HG02678 (cell line): ENCODE measurements around the gene PEX10.
A peak's percentile ranks its signal among the peaks of the same experiment; 100 is the strongest.
"Not testable (repeated sequence)": the region's sequence is repeated elsewhere in the genome, so short reads cannot be mapped to it uniquely, and the experiment has no call there.

Experiments used
- ATAC-seq: cut with Tn5 transposase; IDR thresholded peaks from one replicate; pipeline ENCODE4 v1.9.1; 2021; ENCODE audit warnings: mild to moderate bottlenecking, moderate library complexity; ENCODE audit not compliant: unreplicated experiment

PEX10 gene

GRCh38 chr1:2412395-2412772 lies at the start of gene PEX10:
Gene PEX10, minus strand, starts transcription at chr1:2412564. Its CDS starts 62 bp downstream, at chr1:2412502.
- peak; percentile 81 for ATAC-seq

DNA sequence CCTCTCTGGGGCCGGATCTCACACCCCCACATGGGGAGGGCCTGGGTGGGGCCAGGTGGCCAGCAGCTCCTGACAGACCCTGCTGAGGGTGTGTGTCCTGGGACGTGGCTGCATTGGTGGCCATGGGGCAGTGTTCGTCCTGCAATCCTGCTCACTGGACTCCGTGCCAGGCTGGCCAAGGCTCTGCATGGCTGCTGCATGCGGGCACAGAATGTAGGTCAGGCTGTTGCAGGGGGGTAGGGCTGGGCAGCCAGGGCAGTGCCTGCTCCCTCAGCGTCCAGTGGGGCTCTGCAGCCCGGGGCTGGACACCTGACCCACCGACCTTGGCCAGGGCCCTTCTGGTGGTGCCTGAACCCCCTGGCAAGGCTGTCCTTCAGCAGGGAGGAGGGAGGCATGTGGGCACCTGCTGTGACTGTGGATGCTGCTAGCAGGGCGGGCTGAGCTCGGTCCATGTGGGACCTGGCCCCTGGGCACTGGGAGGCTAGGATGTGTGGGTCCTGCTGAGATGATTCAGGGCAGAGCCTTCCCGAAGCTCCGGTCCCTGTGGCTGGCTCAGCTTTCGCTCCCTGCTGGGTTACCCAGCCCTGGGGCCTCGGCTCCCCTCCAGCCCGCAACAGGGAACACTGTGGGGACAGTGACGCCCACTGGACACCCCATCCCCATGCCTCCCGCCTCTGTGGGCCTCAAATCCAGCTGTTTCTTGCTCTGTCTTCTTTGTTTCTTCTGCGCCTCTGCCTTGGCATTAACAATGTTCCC lies 48.8 kb upstream of the PEX10 start:
- no peak for ATAC-seq

DNA sequence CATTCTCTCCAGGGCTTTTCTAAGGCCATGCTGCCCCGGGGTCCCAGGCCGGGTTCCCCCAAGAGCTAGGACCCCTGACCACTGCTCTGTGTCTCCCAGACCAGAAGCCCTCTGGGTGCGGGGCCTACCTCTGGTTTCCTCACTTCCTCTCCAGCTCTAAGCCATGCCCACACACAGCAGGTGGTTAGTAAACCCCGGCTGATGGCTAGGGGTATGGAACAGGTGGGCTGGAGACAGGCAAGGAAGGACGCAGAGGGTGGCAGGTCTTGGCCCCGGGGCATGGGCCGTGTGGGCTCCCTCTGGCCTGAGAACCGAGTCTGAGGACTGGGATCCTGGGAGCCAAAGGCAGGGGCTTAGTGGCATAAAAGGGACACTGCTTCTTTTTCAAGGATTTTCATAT lies 47.8 kb upstream of the PEX10 start:
- ATAC-seq = no peak

DNA sequence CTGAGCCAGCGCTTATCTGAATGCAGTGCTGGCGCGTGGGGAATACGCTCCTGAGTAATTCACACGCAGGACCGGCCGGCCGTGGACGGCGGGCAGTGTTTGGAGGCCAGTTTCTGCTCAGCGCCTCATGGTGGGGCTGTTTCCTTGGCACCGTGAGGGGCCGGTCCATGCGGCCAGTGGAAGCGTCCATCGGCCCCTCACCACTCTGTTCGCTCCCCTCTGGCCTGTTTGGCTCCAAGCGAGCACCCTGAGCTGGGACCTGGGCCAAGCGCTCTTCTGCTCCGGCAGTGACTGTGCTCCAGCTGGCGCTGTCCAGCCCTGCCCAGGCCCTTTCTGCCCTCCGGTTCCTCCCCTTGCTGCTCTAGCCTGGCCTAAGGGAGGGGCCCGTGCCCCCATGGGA lies 47.4 kb upstream of the PEX10 start:
- ATAC-seq = no peak

DNA sequence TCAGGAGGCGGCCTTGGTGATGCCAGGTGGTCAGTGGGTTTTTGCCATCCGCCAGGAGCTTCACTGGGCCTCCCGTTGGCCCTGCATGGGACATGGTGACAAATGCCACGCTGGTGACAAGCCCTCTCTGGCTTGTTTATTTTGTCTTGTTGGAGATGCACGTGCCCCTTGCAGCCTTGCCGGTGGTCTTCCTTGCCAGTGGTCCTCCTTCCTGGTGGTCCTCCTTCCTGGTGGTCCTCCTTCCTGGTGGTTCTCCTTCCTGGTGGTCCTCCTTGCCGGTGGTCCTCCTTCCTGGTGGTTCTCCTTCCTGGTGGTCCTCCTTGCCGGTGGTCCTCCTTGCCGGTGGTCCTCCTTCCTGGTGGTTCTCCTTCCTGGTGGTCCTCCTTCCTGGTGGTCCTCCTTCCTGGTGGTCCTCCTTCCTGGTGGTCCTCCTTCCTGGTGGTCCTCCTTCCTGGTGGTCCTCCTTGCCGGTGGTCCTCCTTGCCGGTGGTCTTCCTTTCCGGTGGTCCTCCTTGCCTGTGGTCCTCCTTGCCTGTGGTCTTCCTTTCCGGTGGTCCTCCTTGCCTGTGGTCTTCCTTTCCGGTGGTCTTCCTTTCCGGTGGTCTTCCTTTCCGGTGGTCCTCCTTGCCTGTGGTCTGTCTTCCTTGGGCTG lies 46.9 kb upstream of the PEX10 start:
- not testable (repeated sequence) for ATAC-seq

DNA sequence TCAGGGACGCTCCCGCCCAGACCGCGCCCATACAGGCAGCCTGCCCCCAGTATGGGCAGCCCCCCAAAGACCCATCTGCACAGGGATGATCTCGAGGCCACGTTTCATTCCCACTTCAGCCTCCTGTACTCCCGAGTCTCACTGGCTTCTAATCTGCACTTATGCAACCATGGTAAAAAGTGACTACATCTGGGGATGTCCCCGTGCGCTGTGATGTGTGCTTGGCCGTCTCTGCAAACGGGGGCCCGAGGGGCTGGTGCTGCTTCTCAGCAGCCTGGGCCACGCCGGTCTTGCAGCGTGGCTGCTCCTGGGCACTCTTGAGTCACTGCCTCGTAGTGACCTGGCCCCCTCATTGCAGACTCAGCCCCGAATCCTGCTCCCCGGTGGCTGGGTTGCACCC lies 46.3 kb upstream of the PEX10 start:
- no peak for ATAC-seq

- no peak for ATAC-seq
Measured at GRCh38 chr1:2457444-2457843, 45.1 kb upstream of the PEX10 start.

DNA sequence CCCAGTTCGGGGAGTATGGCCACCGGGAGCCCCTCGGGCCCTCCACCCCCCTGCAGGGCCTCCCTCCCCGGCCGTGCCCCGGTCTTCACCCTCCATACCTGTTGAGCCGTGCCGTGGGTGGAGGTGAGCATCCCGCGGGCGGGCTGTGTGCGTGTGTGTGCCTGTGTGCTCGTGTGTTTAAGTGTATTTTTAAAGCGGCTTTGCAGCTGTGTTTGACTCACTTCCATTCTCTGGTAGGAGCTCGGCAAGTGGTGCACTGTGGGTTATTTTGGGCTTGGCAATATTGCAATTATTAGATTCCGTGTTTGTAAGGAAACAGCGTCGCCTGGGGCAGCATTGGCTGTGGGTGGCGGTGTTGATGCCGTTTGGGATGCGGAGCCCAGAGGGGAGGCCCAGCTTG lies 43.4 kb upstream of the PEX10 start:
- ATAC-seq = no peak

DNA sequence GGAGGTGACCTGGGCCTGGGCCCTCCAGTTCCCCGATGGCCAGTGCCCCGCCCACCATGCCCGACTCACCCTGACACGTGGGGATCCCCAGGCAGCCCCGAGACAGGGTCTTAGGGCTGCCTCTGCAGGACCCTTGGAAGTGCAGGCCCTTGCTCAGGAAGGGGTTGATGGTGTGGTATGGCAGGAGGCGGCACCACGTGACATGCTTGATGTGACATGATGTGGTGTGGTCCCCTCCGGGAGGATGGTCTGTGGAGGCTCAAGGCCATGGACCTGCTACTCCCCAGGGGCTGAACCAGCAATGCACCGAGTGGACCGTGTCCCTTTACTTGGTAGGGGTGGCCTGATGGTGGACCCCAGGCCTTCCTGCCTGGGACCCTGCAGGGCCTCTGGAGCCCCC lies 41.9 kb upstream of the PEX10 start:
- ATAC-seq = no peak

DNA sequence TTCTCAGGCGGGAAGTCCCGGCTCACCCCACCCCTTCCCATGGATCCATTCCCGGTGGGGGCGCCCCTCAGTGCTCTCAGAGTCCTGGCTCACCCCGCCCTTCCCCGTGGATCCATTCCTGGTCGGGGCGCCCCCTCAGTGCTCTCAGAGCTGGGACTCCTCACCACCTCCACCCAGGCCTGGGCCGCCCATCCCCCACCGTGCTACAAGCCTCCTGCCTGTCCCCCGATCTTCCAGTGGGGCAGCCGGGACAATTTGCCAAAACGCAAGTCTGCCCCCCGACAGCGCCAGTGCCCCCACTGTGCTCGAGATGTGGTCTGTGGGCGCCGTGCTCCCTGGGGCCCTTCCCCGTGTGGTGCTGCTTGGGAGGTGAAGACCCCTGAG lies 40.6 kb upstream of the PEX10 start:
- no peak for ATAC-seq

DNA sequence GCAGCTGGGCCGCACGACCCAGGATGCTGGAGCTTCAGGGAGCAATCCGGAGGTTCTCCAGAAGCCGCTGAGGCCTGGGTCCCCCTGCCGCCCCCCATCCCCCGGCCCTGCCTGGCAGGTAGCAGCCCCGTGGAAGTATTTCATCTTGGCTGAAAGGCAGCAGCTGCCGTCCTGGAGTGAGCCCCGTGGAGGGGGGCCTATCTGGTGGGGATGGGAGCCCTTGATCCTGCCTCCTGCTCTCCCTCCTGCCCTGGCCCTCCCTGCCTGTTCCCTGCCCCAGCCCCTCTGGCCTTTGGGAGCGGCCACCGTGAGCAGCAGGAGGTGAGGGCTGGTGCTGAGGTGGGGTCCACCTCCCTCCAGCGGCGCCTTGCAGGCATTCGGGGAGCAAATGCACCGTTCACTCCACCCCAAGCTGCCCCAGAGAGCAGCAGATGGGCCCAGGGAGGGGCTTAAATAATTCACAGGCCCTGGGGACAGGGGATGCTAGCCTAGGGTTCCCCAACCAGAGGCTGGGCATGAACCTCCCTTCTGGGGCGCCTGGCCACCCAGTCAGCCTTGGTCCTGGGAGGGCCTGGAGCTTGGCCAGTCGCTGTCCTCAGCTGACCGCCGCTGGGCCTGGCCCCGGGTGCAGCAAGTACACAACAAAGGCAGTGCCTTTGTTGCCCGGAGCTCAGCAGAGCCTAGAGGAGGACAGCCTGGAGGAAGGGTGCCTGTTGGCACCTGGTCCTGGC lies 40.0 kb upstream of the PEX10 start:
- no peak for ATAC-seq

GRCh38 chr1:2451741-2452140 lies 39.4 kb upstream of the PEX10 start:
- ATAC-seq = no peak

GRCh38 chr1:2449636-2450454 lies 37.5 kb upstream of the PEX10 start:
- ATAC-seq = no peak

DNA sequence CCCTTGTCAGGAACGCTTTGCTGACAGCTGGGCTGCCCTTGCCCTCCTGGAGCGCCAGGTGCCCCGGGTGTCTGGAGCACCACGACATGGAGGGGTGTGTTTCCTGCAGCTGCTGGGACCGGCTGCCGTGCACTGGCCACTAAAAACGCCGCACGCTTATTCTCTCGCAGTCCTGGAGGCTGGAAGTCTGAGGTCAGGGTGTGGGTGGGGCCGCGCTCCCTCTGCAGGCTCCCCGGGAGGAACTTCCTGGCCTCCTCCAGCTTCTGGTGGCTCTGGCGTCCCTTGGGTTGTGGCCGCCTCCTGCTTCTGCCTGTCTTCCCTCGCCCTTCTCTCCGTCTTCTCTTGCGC lies 35.7 kb upstream of the PEX10 start:
- ATAC-seq = no peak

DNA sequence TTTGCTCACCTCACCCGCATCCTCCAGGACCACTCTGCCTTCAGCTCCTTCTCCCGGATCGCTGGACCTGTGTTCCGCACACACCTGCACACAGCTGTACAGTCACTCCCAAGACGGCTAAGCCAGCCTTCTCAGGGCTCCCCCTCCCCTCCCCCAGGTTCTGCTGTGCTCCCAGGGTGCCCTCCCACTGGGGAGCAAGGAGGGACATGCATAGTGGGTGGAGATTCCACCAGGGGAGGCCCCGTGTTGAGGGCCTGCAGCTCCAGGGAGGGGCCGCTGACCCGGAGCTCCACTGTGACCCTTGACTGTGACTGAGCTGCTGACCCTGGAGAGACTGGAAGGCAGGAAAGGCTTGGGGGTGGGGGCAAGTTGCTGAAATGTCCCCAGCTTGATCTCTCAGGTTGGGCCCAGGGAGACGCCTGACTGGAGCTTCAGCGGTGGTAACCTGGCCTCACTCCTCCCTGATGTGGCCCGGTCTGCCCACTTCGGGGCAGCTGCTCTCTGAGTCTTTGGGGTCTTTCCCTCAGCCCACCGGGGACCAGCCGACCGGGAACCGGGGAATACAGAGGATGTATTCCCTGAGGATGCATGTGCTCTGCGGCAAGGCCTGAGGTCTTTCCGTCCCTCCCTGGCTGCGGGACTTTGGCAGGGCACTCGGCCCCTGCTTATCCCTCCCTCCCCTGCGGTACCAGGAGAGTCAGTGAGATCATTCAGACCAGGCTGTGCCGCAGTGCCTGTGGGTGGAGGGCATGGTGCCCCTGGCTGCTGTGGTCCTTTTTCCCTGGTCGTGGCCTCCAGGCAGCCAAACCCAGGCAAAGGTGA lies 35.1 kb upstream of the PEX10 start:
- no peak for ATAC-seq

DNA sequence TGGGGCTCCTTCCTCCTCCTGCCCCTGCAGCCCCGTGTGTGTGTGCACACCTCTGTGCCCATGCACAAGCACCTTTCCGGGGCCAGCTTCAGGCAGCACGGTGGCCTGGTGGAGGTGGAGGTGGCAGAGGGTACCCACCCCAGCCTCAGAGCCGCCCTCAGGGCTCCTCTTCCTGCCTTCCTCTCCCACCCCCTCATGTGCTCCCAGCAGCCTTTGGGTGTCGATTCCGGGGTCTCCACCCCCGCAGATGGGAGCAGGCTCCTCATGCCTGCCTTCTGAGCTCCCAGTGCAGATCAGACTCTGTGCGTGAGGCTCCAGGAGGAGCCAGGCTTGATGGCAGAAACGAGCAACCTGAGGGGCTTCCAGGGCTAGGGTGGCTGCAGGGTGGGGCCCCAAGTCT lies 34.5 kb upstream of the PEX10 start:
- no peak for ATAC-seq

DNA sequence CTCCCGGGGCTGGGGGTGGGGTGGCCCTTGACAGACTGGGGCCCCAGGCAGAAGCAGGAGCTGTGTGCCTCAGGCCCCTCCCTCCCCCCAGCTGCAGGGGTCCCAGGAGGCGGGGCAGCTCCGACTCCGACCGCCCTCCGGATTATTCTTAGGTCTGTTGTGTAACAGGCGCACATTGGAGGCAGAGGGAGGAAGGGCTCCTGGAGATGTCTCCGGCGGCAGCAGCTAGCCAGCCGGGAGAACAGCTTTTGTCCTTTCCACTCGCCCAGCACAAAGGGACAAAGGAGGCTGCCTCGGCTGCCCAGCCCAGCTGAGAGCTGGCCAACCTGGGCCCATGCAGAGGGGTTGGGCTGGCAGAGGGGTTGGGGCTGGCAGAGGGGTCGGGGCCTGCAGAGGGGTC lies 34.0 kb upstream of the PEX10 start:
- no peak for ATAC-seq

DNA sequence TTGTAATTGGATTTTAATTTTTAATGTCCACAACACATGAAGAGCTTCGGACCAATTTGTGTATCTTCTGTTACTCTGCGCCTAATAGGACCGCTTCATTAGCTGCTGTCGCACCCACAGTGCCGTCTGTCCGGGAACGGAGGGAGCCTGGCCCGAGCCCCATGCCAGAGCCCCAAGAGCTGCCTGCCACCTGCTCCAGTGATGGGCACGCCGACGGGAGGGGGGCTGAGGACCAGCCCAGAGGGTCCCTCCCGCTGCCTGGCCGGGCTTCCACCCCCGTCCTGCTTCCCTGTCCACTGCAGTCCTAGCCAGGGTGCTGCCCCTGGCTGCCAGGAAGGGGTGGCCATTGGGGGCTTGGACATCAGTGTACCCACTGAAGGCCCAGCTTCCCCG lies 33.5 kb upstream of the PEX10 start:
- no peak for ATAC-seq

DNA sequence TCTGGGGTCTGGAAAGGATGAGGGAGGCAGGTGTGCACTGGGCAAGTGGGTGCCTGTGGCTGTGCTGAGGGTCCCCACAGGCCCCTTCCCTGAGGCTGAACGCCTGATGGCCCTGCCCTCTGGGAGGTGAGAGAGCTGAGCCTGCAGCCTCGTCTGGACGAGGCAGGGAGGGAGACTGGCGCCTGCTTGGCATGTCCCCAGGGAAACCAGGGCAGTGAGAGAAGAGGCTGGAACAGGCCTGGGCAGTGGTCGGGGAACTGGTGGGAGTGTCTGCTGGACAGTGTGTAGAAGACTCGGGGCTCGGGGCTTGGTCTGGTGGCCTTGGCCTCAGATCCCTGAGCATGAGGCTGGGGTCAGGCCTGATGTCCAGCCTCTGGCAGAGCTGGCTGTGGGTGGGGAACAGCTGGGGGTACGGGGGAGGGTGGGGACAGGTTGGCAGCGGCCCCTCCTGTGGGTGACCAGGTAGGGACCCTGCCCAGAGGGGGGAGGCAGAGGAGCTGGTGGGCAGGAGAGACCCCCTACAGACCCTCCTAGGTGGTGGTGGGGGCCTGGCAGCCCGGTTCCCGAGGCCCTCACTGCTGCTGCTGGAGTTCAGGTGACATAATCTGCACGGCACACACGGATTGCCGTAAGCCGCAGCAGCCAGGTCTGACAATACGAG lies 32.9 kb upstream of the PEX10 start:
- ATAC-seq = no peak

- no peak for ATAC-seq
Measured at GRCh38 chr1:2444138-2444591, 31.8 kb upstream of the PEX10 start.
